Ammon's horn (tissue), 1 donor: Measurements from ENCODE around the gene HSPA13.
"Not testable (repeated sequence)": the region's sequence is repeated elsewhere in the genome, so short reads cannot be mapped to it uniquely, and the experiment has no call there.

Experiments
- DNase-seq: peaks from one replicate; pipeline ENCODE4 v3.0.0-alpha.2; 2016; ENCODE audit warnings: low spot score

HSPA13 gene, protein sequence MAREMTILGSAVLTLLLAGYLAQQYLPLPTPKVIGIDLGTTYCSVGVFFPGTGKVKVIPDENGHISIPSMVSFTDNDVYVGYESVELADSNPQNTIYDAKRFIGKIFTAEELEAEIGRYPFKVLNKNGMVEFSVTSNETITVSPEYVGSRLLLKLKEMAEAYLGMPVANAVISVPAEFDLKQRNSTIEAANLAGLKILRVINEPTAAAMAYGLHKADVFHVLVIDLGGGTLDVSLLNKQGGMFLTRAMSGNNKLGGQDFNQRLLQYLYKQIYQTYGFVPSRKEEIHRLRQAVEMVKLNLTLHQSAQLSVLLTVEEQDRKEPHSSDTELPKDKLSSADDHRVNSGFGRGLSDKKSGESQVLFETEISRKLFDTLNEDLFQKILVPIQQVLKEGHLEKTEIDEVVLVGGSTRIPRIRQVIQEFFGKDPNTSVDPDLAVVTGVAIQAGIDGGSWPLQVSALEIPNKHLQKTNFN

DNA sequence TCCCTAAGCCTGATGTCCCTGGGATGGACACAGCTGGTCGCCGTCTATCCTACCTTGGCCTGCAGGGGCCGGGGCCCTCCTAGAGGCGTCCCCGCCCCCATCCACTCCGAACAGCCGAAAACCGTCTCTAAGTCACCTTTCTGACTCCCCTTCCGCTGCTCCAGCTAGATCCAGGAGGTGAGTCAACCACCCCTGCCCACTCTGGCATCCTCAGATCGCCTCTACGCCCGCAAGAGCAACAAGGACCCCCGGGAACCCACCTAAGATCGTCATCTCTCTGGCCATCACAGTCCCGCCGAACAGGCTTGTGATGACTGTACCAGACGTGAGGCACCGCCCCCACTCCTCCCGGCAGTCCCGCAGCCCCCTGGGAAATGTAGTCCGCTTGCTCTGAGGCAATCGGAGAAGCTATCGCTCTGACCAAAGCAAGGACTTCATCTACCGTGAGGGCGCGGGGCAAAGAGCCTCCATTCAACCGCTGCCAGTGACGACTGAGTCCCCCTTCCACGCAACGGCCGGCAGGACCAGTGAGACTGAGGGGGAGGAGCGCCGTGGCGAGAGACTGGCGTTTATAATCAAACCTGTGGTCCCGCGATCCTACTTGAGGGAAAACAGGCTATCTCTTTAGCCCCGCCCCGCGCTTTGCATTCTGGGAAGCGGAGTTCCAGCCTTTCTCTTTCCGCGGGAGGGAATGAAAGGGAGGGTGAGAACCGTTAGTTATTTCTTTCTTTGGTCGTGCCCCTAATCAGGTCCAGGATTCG, at the start of gene HSPA13:
TSS of gene HSPA13 (minus strand) at position 312 of the 761 bp plus-strand sequence. CDS start at position 285, 27 bp downstream.
- DNase-seq = peak; percentile 100

DNA sequence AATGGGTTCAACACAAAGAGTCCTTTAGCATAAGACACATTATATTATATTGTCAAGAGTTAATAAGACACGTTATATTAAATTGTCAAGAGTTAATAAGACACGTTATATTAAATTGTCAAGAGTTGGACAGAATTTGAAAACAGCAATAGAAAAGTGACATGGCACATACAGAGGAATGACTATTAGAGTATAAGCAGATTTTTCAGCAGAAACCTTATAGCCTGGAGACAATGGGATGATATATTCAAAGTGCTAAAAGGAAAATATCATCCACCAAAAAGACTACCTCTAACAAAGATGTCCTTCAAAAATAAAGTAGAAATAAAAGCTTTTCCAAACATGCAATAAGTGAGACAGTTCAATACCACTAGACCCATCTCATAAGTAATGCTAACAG, 36.0 kb upstream of the HSPA13 start:
- no peak for DNase-seq

DNA sequence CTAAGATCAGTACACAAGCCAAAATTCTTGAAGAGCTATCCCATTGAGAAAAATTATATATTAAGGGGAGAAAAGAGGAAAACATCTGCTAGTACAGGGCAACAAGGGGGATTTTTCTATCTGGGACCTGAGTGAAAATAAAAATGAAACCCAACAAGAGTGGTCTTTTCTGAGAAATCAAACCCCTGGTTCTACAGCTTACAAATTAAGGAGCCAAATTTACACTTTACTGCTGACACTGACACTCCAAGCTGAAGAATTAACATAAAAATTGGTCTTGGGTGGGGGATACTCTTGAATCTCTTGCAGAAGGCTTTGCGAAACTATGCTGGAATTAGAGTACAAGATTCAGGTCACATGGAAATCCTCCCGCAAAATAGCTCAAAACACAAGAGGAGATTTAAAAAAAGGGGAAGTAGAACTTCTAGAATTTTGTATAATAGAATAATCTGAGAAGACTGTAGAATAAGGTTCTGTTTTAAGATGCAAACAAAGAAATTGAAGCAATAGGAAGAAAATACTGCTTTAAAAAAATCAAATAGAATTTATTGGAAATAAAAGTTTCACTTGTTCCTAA, 32.1 kb upstream of the HSPA13 start:
- DNase-seq = no peak

DNA sequence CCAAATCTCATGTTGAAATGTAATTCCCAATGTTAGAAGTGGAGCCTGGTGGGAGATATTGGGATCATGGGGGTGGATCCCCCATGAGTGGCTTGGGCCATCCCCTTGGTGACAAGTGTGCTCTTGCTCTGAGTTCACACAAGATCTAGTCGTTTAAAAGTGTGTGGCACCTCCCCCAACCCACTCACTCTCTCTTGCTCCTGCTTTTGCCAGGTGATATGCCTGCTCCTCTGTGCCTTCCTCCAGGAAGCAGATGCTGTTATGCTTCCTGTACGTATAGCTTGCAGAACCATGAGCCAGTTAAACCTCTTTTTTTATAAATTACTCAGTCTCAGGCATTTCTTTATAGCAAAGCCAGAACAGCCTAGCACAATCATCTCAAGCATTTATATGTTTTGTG, 23.0 kb upstream of the HSPA13 start:
- no peak for DNase-seq

DNA sequence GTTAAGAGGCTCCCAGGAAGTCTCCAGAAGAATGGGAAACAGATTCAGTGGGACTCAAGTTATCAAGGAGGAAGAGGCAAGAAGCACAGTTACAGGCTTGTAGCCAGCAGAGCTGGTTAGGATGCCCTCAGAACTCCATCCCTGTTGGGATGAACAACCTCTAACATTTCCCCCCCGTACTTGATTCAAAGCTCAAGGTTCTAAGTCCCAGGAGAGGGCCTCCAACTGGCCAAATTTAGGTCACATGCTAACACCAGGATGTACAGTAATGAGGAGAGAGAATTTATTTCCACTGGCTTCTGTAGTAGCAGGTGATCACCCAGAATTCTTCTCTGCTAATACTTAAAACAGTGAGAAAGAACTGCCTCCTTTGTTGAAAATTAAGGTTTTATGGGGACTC, 22.3 kb upstream of the HSPA13 start:
- DNase-seq = no peak

DNA sequence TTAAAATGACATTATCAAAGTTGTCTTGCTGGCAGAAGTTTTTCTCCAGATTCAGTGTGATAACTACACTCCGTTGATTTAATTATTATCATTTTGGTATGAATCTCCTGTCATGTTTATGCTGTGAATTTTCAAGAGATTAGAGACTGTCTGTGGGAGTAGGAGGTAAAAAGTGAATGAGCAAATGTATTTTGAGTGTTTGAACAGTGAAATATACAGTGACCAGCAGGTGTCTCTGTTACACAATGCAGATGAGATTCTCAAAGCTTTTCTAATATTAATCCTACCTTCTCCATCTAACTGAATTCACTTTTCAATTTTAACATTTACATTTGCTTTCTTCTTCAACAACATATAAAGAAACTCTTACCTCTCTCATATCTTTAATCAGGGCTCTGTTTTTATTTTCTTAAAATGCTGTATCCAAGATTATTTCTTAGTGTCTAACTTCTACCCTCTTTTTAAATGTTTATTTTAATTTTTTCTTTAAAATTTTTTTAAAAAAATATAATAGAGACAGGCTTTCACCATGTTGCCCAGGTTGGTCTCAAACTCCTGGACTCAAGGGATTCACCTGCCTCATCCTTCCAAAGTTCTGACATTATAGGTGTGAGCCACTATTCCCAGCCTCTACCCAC, 20.9 kb upstream of the HSPA13 start:
- DNase-seq = peak; percentile 40

DNA sequence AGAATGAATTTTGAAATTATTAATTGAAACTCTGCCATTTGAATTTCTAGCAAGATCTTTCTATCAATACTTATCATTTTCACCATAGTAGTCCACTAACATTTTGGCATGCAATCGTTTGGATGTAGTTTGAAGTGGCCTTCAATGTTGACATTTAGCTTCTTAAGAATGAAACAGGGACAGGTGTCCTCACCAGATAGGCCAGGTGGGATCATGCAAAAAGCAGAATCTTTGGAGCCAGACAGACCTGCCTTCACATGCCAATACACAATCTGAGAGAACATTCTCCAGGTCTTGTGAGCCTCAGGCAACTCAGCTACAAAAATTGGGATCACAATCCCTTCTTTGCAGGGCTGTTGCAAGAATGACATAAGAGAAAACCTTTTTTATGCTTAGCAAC, 18.3 kb upstream of the HSPA13 start:
- no peak for DNase-seq

DNA sequence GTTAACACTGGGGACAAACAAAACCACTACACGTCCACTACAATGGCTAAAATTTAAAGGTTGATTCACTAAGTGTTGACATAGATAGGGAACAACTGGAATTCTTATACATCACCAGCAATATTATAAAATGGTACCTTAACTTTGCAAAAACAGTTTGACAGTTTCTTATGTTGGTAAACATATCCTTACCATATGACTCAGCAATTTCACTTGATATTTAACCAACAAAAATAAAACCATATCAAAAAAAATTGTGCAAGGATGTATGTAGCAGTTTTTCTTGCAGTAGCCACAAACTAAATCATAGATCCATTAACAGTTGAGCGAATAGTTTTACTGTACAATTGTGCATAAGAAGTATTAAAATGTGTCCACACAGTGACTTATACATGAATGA, 5.3 kb upstream of the HSPA13 start:
- no peak for DNase-seq

DNA sequence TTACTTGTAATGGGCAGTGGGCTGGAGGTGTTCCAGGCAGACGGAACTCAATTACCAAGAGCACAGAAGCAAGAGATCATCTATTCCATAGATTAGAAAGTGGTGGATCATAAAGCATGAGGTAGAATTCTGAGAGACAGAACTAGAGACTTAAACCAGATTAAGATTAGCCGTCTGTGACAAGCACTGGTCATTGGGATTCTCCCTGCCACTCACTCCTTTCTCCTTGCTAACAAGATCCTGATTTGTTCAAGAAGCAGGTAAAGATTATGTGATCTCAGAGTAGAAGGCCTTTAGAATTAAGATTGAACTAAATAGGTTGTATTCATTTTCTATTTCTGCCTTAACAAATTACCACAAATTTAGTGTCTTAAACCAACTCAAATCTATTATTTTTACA, 1.5 kb upstream of the HSPA13 start:
- no peak for DNase-seq

DNA sequence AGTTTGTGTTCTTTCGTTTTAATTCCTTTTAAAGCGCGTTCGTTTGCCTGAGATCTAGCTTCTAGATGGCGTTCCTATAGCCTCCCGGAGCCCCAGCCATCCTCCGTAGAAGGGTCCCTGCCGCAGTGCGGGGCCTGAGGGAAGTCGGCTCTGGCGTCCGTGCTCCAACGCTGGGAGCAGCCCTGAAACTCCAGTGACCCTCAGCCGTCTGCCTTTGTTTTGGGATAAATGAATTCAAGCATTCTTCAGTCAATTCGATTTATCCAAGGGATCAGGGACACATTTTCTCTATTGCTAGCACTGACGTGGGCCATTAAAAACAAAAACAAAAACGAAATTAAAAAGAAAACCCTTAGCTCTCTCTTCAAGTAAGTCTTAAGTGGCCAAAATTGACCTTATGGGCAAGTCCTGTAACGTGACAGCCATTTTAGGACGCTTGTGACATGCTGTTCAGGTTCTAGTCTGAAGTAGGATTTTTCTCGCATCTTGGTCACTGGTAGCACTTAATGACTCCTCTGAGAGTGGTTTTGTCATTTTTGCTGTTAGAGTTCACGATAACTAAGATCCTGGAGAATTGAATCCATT, 742 bp upstream of the HSPA13 start:
- no peak for DNase-seq

DNA sequence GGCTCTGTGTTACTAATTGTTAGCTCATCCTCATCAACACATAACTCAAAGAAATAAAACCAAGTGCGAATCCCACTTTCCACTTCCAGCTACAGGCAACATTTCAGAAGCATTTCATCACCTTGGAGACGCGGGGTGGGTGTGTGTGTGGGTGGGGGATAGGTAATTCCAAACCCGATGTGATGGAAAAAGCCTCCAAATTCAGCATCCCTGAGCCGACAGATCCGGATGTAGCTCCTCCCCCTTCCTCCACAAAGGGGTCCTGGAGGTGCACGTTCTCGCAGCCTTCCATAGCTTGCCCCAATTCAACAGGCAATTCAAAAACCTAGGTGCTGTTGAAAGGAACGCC, 486 bp downstream of the HSPA13 start:
- peak; percentile 60 for DNase-seq

DNA sequence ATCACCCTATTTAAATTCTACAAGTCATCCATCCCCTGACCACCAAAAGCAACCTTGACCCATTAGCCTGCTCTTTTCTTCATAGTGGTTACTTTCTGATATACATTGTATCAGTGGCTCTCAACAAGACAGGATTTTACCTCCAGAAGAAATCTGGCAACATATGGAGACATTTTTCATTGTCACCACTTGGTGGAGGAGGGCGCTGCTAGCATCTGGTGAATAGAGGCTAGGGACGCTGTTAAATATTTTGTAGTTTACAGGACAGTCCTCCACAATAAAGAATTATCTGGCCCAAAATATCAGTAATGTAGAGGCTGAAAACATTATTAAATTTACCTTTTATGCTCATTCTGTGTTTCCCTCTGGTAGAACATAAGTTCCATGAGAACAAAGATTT, 6.1 kb downstream of the HSPA13 start:
- DNase-seq = no peak

DNA sequence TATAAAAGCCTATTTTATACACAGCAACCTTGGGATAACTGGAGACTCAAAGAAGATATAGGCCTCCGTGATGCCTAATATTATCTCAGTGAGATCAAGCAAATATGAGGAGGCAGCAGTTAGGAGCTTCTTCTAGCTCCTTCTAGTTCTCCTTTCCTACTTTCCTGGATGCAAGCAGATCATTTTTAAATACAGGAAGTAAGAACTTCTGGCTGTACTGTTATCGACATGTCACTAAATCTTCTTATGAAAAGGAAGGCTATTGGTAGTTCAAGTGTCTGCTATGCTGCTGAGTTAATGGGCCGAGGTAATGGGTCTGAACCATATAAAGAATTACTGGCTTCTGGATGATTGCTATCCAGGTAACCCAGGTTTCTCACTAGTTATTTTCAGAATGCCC, 15.9 kb downstream of the HSPA13 start:
- peak; percentile 12 for DNase-seq

DNA sequence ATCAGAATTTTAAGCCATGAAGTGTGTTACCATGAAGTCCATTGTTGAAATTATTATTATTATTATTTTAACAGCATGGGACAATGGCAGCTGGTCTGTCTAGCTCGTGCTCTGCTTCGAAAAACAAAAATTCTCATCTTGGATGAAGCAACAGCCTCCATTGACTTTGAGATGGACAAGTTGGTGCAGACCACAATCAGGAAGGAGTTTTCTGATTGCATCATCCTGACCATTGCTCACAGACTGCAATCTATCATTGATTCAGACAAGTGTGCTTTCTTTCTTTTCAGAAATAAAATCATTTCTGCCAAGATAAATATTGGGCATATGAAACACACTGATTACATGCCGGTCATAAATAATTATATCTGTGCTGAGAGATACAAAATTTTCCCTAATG, 21.0 kb downstream of the HSPA13 start:
- no peak for DNase-seq

DNA sequence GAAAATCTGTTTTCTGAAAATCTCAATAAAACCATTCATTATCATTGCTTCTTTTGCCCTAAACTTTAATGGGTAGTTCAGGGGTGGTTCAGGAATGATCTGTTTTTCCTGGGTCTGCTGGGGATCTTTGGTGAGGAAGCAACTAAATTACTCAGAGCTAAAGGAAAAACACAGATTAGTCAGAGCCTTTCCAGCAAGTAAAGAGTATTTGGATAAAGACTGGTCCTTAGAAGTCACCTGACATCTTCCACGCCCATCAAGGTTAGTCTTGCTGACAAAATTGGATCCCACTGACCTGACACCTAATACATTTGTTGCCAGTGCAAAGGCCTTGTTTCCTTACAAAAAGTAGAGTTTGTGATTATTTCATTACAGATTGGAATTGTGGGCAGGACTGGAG, 24.2 kb downstream of the HSPA13 start:
- DNase-seq = no peak

DNA sequence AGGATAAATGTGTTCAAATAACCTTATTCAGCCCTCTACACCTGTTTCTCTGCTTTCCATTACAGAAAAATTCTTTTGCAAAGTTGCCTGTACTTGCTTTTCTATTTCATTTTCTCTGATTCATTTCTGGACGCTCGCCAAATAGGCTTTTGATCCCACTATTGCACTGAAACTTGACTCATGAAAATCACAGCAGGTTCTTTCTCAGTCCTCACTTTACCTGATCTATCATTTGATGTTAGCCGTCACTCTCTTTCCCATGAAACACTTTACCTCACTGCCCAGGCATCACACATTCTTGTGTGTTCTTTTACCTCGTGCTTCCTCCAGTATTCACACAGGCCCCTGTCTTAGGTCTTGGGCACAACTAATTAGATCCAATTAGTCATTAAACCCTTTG, 26.2 kb downstream of the HSPA13 start:
- no peak for DNase-seq

DNA sequence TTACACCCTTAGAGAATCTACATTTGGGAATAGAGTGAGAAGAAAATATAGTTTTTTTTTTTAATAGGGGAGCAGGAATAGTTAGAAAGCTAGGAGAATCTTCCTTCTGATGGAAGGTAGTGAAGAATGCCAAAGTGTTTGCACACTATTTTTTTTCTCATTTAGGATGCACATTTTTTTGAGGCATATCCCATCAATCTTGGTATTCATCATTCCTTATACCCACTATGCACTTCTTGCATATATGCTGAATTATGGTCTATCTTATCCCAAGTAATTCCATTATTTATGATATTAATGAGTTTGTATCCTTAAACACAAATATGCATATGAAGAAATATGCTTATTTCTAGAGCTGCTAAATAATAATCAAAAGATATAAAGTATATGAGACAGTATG, 28.4 kb downstream of the HSPA13 start:
- DNase-seq = no peak

DNA sequence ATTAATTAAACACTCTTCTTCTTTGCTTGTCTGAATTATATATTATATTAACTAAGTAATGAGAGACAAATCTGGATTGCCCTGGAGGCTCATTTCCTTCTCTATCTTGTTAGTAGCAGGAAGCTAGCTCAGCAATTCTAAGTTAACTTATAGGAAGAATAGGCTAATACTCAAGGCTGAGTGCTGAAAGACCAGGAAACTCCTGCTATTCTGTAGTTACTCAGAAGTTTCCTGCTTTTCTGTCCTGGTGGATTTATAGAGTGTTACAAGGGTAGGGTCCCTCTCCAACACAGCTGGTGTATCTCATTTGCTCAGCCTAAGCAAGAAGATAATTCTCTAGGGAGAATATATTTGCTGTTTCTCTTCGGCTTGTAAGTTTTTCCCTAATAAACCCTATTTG, 29.2 kb downstream of the HSPA13 start:
- no peak for DNase-seq

DNA sequence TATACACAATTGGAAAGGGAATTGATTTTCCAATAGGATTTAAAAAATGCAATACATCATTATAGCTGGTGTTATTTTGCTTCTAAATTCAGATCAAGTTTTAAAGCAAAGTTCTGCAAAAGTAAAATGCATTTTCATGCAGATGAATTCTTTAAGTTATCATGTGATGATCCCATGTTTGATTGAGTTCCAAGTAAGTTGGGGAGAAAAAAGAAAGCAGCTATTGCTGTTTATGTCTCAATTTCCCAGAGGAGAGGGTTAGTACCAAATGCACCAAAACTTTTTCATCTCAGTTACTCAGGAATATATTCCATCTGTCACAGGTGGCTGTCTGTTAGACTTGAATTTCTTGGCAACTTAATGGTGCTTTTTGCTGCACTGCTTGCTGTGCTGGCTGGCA, 29.7 kb downstream of the HSPA13 start:
- no peak for DNase-seq

DNA sequence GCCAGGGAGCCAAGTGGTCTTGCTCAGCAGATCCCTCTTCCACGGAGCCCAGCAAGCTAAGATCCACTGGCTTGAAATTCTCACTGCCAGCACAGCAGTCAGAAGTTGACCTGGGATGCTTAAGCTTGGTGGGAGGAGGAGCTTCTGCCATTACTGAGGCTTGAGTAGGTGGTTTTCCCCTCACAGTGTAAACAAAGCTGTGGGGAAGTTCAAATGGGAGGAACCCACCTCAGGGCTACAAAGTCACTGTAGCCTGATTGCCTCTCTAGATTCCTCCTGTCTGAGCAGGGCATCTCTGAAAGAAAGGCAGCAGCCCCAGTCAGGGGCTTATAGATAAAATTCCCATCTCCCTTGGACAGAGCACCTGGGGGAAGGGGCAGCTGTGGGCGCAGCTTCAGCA, 55.6 kb downstream of the HSPA13 start:
- not testable (repeated sequence) for DNase-seq

DNA sequence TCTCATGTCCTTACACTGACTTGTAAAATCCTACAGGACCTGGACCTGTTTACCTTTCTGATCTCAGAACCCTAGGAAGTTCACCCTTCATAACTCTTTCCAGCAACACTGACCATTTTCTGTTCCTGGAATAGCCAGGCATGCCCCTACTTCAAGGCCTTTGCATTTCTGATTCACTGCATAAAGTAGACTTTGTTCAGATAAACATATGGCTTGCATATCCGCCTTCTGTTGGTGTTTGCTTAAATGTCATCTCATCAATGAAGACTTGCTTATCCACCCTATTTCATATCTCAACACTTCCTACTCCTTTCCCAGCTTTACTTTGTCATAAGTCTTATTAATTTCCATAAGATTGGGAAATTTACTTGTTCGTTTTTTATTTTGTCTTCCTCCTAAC, 57.4 kb downstream of the HSPA13 start:
- DNase-seq = peak; percentile 5
